Activated CD4-positive, alpha-beta T cell treated with anti-CD3 and anti-CD28 coated beads, Interleukin-2, amount 50 U/mL, for 48 hours (primary cell): ENCODE results near the gene PLA2G4E.

ENCODE experiments used
- DNase-seq, 2 experiments: peaks; one replicate each; pipeline ENCODE4 v3.0.0-alpha.2; 2020

Gene PLA2G4E

DNA sequence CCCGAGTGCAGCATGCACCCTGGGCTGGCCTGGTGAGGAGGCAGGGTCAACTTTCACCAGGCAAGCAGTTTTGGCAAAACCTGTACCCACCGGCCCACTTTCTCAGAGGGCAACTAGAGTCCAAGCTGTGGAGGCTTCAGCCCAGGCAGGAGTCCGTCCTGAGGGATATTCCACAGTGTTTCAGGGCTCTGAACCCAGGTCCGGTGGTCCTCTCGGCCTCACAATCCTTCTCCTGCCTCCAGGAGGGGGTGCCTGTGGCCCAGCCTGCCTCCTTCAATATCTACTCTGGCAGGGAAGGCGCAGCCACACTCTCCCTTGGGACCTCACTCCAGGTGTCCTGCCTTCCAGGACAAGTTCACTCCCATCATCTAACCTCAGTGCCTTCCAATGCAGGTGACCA is 3.9 kb downstream of the PLA2G4E start:
- DNase-seq: no peak

DNA sequence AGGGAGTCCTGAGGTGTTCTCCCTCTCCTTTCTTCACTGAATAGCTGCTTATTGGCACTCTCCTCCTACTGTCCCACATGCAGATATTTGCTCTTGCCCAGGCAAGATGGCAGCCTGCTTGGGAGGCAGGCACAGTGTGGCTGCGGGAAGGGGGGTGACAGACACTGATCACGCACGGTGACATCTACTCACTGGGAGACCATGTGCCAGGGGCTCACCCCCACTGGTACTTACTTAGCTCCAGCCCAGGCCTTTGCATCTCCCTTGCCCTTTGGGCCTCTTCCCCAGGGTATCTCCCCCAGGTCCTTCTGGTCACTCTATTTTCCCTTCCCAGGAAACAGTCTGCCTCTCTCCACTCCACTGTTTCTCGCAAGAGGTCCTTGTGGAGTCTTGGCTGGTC is 6.4 kb downstream of the PLA2G4E start:
- DNase-seq: no peak

DNA sequence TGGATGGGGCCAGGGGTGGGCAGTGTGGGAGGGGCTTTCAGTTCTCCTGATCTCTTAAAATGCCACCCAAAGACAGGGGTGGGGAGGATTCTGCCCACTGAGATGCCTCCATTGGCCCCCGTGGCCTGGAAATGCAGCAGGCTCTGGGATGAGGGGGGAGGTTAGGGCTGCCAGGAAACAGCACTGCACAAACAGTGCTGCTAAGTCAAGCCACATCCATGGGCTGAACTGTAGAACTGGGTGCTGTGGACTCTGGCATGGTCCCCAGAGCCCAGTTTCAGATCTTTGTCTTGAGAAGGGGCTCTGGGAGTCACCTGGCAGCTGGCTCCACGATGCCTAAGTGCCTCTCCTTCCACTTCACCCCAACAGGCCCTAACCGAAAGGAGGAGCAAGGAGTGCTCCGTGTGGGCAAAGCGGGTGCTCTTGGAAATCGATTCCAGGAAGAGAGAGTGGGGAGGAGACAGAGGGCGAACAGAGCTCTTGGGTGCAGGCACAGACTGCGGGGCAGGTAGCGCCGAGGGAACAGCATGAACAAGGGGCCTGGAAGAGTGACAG is 7.8 kb downstream of the PLA2G4E start:
- DNase-seq: no peak

DNA sequence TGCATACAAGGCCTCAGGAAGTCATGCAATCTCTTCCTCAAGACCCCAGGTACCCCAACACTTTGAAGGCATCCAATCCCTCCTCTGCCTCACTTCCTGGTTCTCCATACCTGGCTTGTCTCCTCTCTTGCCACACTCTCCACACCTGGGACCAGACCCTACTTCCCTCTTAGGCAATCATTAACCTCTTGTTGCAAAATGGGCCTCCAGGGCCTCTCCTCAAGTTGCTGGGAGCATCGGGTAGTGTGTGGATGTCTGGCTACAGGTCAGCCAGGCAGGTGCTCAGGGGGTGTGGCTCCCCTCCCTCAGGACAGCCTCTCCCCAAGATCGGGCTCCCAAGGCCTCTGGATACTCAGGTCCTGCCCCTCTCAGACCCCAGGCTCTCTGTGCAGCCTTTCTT is 8.6 kb downstream of the PLA2G4E start:
- no peak for DNase-seq

DNA sequence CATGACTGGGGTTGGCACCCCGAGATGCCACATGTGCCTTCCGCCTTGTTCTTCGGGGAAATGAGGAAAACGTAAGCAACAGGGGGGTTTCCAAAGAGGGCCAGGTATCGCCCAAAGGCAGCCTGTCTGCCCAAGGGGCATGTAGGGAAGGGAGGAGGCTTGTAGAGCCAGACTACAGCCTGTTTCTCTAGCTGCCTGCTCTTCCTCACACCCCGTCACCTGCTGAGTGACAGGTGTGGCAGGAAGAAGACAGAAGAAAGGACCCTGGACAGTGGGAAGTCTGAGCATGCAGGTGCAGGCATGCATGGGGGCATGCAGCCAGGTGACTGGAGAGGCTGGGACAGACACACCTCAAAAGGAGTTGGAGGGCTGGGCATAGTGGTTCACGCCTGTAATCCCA is 9.8 kb downstream of the PLA2G4E start:
- DNase-seq: no peak

DNA sequence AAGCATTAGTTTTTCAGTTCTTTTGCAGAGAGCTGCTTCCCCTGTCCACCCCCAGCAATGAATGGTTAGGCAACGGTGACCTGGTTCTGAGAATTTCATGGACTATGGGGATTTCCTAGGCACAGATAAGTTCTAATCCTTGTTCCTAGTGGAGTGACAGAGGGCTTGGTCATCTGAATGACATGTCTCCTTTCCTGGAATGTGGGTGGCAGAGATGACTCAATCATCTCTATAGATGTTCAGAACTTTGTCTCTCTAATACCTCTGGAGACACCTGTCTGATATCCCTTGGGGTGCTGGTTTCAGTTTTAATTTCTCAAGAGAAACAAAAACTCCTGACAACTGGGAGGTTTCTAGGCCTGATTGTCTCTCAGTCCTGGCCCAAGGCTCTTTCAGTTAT is 10.4 kb downstream of the PLA2G4E start:
- no peak for DNase-seq

DNA sequence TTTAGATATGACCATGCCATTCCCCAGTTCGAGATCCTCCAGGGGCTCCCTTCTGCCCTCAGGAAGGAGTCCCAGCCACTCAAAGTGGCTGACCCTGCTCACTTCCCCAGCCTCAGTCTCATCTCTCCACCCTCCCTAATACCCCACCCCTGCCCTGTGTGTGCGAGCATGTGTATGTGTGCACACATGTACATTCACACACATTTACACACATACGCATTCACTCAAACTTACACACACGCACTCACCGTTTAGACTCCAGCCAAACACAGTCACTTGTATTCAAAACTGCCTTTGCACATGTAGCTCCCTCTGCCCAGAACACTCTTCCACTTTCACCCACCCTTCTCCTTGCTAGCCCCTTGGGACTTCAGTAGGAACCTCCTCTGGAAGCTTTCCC is 11.4 kb downstream of the PLA2G4E start:
- no peak for DNase-seq

DNA sequence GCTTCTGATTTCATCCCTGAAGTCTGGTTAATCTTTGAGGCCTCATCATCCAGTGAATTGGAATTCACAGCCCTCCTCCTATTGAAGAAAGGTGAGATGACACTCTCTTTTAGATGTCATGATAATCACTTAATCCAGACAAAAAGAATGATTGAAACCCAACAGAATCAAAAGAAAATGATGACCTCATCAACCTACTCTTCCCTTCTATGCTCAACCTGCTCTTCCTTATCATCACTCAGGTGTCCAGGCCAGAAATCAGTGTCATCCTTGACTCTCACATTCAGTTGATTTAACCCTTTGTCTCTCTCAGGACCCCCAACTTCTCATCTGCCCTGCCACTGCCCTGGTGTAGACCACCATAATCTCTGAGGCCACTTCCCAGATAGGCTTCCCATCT is 11.8 kb downstream of the PLA2G4E start:
- no peak for DNase-seq

DNA sequence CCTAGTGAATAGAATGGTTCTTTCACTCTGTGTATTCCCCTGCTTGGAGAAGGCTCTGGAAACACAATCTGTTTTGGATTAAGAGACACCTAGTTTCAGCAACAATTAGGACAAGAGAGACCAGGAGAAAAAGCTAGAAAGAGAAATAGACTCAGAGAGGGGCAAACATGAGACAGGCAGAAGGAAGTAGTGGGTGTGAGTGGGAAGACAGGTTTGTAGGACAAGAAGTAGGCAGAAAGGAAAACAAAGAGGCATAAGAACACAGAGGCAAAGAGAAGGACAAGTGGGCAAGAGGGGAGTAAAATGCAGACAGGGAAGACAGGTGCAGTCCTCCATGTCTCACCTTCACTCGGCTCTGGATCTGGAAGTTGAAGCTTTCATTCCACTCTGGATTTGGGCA is 13.5 kb downstream of the PLA2G4E start:
- DNase-seq: no peak

DNA sequence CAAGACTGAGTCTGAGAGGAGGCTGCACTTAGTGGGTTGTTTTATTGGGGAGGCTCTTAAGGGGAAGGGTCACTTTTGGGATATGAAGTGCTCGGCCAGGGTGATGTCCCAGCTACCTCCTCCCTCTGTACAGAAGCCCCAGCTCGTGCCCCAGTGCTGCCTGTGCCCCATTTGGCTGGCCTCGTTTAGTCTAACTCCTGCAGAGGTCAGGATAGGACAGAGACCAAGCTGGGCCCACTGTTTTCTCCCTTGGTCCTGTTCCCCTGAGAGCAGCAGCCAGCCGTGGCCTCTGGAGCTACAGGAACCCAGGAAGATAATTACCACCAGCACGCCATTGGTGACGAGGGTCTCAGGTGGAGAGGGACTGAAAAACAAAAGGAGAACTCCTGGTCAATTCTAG is 18.5 kb downstream of the PLA2G4E start:
- DNase-seq: no peak

DNA sequence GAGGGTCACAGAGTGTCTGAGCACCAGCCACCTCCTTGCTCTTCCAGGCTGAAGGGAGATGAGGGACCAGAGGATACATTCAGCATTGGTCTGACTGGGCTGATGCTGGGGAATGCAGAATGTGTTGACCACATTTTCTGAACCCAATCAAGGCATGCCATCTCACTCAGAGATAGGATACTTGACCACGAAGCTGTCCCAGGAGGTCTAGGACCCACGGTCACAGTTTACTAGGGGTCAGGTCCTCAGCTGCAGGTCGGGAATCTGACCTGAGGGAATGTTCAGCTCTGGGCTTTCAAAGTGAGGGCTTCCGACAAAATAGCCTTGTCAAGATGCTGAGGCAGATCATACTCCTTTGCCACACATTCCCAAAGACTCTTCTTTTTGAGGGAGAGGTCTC is 19.6 kb downstream of the PLA2G4E start:
- DNase-seq: no peak

DNA sequence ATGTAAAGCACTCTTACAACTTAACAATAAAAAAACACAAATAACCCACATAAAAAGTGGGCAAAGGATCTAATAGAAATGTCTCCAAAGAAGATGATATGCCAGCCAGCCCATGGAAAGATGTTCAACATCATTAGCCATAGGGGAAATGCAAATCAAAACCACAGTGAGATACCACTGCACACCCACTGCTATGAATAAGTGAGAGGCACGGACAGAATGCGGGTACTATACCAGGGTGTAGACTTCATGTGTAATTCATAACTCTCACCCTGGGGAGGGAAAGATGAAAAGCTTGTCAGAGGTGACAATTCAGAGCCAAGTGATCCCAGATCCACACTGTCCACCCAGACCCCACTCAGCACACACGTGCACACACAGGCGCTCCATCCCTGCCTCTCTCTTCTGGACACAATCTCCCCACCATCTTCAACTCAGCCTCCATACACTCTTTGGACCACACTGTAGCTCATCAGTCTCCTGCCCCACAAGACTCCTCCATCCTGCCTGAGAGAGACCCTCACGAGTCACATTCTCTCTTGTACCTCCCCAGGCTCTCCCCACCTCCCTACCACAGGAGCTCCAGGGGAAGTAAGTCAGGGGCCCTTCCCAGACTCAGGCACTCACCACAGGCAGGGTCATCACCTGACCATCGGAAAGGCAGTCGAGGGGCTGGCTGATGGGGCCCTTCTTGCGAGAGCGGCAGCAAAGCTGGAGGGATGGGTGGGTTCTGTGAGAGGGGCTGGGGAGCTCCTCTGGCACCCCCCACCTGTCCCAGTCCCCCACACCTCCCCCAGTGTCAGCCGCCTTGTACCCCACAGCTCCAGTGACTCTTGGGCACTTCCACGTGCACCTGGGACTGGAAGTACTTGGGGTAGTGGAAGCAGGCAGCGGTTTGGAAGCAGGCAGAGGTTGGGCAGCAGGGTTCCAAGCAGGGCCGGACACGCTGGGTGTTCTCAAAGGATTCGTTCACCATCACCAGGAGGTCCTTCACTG is 21.3 kb downstream of the PLA2G4E start:
- no peak for DNase-seq

DNA sequence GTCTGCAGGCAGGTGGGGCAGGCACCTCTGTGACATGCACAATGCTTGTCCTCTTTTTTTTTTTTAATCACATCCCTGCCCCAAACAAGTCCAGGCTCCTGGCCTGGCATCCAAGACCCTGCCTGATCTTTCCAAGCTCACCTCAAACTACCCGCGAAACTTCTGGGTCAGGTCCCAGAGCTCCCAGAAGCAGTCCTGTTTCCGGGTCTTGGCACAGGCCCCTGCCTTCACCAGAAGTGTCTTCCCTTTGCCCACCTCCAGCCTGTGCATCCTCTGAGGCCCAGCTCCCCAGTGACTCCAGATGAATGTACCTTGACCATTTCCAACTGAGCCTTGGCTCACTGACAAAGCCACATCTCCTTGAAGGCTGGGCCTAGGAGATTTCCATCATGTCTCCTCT is 23.0 kb downstream of the PLA2G4E start:
- no peak for DNase-seq

DNA sequence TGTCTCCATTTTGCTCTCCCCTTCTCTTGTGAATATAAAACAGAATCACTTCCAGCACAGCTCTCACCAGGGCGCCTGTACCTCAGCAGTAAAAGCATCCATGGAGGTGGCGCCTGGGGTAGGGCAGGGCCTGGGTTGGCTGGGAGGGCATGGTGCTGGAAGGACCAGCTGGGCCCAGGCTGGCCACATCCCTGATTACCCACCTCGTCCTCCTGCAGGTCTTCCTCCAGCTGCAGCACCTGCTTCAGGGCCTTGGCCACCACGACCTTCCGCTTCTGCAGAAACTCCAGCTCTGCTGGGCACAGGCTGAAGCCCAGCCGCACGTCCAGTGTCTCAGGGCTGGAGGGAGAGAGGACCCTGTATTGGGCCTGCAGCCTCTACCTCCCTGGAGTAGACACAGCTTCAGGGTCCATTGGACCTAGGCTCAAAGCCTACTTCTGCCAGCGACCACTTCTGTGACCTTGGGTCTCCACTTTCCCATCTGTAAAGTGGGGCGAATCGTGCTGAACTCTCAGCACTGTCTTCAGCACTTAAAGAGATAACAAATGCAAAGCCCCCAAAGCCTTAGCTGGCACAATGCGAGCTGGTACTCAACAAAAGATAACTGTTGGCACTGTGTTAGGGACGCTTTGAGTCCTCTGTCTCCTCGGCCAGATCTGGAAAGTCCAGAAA is 23.8 kb downstream of the PLA2G4E start:
- no peak for DNase-seq

DNA sequence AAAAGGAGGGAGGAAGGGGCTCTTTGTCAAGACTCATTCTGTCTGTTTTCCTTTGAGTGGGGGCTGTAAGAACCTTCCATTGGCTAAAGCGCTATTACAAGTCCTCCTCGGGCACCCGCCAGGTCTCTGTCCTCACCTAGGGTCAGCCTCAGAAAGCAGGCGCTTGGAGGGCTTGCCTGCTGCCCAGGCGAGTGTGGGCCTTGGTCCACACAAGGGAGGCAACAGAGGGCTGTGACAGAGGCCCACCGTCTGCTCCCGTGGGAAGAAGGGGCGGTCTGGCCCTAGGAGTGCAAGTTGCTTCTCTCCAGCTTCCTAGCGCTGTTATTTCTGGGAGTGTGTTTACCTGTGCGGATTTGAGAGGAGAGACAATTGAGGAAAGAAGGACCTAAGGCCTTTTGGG is 24.5 kb downstream of the PLA2G4E start:
- no peak for DNase-seq

DNA sequence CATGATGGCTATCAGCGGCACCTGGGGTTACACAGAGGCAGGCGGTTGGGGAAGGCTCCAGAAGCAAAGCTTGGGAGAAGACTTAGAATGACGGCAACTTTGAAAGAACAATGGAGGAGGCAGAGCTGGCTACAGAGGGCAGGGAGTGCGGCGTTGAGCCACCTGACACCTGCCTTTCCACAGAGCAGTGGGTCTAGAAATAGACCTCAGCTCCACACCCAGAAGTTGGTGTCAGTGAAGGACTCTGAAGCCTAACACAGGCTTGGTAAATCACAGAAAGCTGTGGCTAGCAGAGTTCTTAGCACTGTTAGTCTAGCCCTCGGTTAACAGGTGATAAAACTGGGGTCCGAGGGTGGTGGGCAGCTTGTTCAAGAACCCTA is 25.4 kb downstream of the PLA2G4E start:
- no peak for DNase-seq

DNA sequence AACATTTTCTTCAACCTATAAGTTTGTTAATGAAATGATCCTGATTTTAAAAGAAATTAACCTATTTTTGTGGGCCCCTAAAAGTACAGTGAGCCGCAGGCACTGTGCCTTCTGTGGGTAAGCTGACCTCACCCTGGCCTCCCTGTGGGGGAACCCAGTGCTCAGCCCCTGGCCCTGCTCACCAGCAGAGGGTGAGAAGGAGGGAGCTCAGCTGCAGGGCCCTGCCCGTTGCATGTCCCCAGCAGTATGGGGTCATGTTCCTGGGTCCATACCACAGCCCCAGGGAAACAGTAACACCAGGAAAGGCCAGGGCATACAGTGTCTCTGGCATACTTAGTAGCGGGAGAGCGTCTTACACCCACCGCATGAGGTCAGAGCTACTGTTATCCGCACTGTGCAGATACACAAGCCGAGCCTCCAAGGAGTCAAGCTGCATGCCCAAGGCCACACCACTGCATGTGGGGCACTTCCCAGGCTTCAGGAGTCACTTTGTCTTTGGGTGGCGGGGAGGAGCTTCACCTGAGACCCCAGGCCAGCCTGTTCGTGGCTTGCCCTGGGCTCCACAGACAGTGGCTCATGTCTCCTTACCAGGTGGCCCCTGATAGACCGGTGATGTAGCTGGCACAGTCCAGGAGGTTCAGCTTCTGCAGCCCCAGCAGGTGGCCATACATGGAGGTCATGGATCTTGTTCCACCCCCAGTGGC is 25.9 kb downstream of the PLA2G4E start:
- DNase-seq: no peak

DNA sequence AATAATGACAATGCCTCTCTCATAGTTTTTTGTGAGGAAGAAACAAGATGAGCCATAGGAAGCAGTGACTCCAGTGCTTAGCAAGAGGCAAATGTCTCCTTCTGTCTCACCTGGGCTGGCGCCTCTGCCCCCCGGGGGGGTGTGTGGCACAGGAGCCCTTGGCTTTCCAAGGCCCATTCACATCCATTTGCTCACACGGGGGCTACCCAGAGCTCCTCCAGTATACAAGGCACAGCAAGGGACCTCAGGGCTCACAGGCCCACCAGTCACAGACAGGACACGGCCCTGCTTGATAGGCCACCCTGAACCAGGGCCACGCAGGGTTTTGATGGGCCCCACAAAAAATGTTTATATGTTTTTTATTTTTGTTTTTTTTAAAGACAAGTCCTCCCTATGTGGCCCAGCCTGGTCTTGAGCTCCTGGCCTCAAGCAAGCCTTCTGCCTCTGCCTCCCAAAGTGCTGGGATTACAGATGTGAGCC is 26.6 kb downstream of the PLA2G4E start:
- DNase-seq: no peak

DNA sequence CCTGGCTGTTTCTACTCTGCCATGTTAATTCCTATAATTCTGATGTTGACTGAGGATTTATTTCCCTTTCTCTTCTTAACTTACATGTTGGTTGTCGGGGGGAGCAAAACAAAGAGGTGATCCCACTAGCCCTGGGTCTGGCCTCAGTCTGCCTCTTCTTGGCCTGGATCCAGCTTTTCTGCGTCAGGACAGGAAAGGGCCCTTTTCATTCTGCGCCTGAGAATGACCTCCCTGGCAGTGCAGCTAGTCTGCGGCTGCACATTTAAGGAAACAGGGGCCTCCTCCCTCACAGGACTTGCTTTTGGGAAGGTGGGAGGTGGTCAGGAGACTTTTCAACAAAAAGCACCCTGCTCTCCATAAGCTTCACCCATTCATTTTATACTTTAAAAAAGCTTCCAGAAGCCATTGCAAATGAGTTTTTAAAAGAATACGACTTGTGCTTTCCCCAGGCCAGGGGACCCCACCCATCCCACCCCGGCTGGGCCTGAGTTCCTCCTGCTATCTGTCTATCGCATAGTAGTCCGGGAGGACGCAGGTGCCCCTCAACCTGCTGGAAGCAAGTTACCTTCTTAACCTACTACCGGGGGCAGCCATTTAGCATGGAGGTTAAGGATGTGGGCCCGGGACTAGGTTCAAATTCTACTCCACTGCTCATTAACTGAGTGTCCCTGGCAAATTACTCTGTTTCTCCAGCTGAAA is 27.2 kb downstream of the PLA2G4E start:
- DNase-seq: no peak

DNA sequence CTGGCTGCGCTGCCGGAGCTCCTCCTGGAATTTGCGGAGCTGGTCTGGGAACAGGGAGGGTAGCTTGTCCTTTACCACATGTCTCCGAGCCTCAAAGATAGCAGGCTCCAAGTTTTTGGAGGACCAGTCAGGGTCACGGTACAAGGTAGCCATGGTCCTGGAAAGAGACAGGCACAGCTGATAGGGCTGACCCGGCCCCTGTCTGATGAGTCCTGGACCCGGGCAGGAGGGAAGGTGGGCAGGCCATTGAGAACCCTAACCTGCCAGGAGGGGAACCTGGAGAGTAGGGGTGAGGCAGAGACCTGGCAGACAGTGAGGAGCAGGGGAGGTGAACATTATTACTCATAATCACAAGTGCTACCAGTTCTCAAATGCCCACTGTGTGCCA is 28.0 kb downstream of the PLA2G4E start:
- DNase-seq: no peak

DNA sequence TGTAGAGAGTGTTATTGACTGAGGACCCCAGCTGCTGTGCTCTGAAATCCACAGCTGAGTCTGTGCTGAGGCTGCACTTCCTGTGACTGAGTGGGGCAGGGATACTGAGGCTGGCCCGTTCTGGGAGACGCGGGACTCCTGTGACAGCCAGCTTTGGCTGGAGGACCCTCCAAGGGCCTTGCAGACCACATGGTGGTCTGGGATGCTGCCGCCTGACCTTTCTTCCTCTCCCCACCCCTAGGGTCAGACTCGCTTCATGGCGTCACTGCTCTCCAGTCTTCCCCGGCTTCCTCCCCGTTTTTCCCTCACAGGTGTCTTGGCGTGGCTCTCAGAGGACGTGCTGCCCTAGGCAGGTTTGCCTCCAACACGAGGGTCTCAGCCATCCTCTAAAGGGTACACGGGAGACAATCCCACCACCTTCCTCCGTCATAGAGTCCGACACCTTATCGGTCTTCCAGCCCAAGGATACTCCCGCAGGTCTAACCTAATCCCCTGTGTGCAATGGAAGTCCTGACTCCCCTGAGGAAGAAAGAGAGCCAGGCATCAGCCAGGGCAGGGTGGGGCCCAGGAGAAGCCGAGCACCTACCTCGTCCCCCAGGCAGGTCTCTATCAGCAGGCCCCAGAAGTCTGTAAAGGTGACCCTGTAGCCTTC is 28.6 kb downstream of the PLA2G4E start:
- DNase-seq: no peak

DNA sequence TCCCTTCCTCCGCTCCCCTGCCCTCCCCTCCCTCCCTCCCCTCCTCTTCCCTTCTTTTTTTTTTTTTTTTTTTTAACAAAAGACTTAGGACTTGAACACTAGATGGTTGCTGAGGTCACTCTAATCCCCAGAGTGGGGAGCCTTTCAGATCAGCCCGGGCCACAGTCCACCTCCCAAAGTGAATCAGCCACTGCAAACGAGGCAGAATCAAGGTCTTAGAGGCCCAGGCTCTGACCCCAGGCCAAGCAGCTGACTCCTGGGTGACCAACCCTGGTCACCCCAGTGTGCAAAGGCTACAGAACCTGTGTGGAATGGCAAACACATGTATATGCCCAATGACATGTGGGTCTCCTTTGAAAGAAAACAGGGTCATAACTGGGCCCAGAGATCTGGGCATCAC is 30.2 kb downstream of the PLA2G4E start:
- no peak for DNase-seq
